ENCODE results near the gene MYLK.

MYLK gene

GRCh38 chr3:123843668-123844067 is 40.5 kb downstream of the MYLK start:
- TF ChIP-seq, protein P1, sequence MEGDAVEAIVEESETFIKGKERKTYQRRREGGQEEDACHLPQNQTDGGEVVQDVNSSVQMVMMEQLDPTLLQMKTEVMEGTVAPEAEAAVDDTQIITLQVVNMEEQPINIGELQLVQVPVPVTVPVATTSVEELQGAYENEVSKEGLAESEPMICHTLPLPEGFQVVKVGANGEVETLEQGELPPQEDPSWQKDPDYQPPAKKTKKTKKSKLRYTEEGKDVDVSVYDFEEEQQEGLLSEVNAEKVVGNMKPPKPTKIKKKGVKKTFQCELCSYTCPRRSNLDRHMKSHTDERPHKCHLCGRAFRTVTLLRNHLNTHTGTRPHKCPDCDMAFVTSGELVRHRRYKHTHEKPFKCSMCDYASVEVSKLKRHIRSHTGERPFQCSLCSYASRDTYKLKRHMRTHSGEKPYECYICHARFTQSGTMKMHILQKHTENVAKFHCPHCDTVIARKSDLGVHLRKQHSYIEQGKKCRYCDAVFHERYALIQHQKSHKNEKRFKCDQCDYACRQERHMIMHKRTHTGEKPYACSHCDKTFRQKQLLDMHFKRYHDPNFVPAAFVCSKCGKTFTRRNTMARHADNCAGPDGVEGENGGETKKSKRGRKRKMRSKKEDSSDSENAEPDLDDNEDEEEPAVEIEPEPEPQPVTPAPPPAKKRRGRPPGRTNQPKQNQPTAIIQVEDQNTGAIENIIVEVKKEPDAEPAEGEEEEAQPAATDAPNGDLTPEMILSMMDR (conservative IDR thresholded peaks at IDR 0.05; ENCODE audit: low read depth, low read length): no peak
- H3K27ac ChIP-seq: no peak overlapping the region
- no peak overlapping the region for H3K9ac ChIP-seq
- H3K79me2 ChIP-seq (ENCODE audit: insufficient read depth, low read depth): no peaks in the 10 kb centered on the region
- no peaks in the 10 kb centered on the region for H3K4me1 ChIP-seq (ENCODE audit: low read depth, poor library complexity, severe bottlenecking)
- H3K4me2 ChIP-seq: no peak overlapping the region
- no peak overlapping the region for H3K4me3 ChIP-seq (IDR thresholded peaks at IDR 0.05; ENCODE audit: insufficient read depth, low read depth, low read length)
- H3K36me3 ChIP-seq (ENCODE audit: insufficient read depth): no peaks in the 10 kb centered on the region
- H2AFZ ChIP-seq (ENCODE audit: low read depth): no peak overlapping the region
- H3K27me3 ChIP-seq (ENCODE audit: insufficient read depth, low read depth): no peaks in the 10 kb centered on the region
- H4K20me1 ChIP-seq (ENCODE audit: insufficient read depth): no peaks in the 10 kb centered on the region

DNA sequence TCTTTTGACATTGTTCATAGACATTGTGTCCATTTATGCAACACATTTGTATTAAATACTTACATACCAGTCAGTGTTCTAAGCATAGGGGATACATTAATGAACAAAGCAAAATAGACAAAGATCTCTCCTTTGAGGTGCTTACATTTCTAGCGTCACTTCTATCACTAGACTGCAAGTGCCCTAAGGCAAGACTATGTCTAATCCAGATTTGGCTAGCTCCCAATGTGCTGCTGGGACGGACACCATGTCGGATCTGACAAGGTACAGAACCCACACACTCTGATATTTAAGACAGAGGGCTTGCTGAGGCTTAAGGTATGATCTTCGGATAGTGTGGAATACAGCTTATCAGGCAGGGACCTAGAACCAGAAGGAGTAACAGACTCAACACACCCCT is 41.4 kb downstream of the MYLK start:
- no peak overlapping the region for H3K27ac ChIP-seq
- H3K4me3 ChIP-seq (IDR thresholded peaks at IDR 0.05; ENCODE audit: insufficient read depth, low read depth, low read length): no peak overlapping the region
- H4K20me1 ChIP-seq (ENCODE audit: insufficient read depth): no peaks in the 10 kb centered on the region
- H3K4me1 ChIP-seq (ENCODE audit: low read depth, poor library complexity, severe bottlenecking): no peaks in the 10 kb centered on the region
- no peak overlapping the region for H2AFZ ChIP-seq (ENCODE audit: low read depth)
- H3K36me3 ChIP-seq (ENCODE audit: insufficient read depth): no peaks in the 10 kb centered on the region
- no peak overlapping the region for H3K4me2 ChIP-seq
- no peaks in the 10 kb centered on the region for H3K27me3 ChIP-seq (ENCODE audit: insufficient read depth, low read depth)
- TF ChIP-seq, protein P1 (conservative IDR thresholded peaks at IDR 0.05; ENCODE audit: low read depth, low read length): no peak
- H3K79me2 ChIP-seq (ENCODE audit: insufficient read depth, low read depth): no peaks in the 10 kb centered on the region
- no peak overlapping the region for H3K9ac ChIP-seq

DNA sequence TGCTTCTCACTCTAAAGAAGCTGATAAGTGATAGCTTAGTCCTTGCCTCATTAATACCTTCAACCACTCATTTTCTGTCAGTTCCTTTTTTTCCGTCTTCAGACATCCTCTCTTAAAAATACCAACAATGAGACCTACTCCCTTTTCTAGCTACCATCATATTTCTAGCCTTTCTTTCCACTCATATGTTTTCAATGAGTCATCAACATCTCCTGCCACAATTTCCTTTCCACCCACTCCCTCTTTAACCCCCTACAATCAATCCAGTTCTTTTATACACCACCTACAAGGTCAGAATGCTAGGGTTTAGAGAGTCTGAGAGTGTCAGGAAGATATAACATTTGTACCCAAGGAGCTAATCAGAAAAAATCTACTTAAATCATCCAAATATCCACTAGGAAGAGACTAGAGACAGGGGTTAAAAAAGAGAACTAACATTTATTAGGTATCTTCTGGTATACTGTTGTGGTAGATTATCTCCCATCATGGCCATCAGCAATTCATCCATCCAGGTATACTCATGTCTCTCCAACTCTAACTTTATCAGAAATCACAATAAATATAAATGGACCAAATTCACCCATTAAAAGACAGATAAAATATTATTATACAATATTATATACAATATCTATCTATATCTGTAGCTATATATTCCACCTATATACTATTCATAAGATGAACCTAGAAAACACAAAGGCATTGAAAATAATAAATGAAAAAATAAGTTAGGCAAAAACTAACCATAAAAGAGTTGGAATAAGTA is 42.5 kb downstream of the MYLK start:
- no peaks in the 10 kb centered on the region for H3K4me1 ChIP-seq (ENCODE audit: low read depth, poor library complexity, severe bottlenecking)
- no peak overlapping the region for H2AFZ ChIP-seq (ENCODE audit: low read depth)
- no peaks in the 10 kb centered on the region for H3K27me3 ChIP-seq (ENCODE audit: insufficient read depth, low read depth)
- H3K27ac ChIP-seq: no peak overlapping the region
- no peaks in the 10 kb centered on the region for H3K36me3 ChIP-seq (ENCODE audit: insufficient read depth)
- TF ChIP-seq, protein P1 (conservative IDR thresholded peaks at IDR 0.05; ENCODE audit: low read depth, low read length): no peak
- H3K9ac ChIP-seq: no peak overlapping the region
- H4K20me1 ChIP-seq (ENCODE audit: insufficient read depth): no peaks in the 10 kb centered on the region
- no peak overlapping the region for H3K4me3 ChIP-seq (IDR thresholded peaks at IDR 0.05; ENCODE audit: insufficient read depth, low read depth, low read length)
- H3K79me2 ChIP-seq (ENCODE audit: insufficient read depth, low read depth): no peaks in the 10 kb centered on the region
- no peak overlapping the region for H3K4me2 ChIP-seq

DNA sequence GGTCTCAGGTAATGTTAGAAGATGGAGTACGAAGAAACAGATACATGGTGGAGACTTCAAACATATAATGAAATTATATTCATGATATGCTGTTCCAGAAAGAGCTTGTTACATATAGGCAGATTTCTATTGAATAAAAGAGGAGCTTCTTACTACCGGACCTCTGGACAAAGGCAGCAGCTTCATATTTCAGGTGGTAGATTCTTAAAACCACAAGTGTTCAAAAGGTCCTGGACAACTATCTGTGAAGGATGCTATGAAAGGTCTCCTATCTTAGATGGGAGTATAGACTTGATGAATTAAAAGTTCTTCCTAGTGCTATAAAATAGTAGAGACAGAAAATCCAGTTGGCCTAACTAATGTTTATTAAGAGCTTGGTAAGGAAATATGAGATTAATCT is 43.2 kb downstream of the MYLK start:
- no peaks in the 10 kb centered on the region for H3K36me3 ChIP-seq (ENCODE audit: insufficient read depth)
- H3K79me2 ChIP-seq (ENCODE audit: insufficient read depth, low read depth): no peaks in the 10 kb centered on the region
- TF ChIP-seq, protein P1 (conservative IDR thresholded peaks at IDR 0.05; ENCODE audit: low read depth, low read length): no peak
- no peaks in the 10 kb centered on the region for H4K20me1 ChIP-seq (ENCODE audit: insufficient read depth)
- H3K4me3 ChIP-seq (IDR thresholded peaks at IDR 0.05; ENCODE audit: insufficient read depth, low read depth, low read length): no peak overlapping the region
- H3K27me3 ChIP-seq (ENCODE audit: insufficient read depth, low read depth): no peaks in the 10 kb centered on the region
- no peak overlapping the region for H3K9ac ChIP-seq
- no peak overlapping the region for H2AFZ ChIP-seq (ENCODE audit: low read depth)
- no peaks in the 10 kb centered on the region for H3K4me1 ChIP-seq (ENCODE audit: low read depth, poor library complexity, severe bottlenecking)
- no peak overlapping the region for H3K4me2 ChIP-seq
- H3K27ac ChIP-seq: no peak overlapping the region
